ENCODE results near the gene SLC39A11. TPM values are rescaled to one million over a fixed set of nuclear protein-coding genes. Genes with fewer than 3 reads are reported as not detected.

The SLC39A11 gene
- total RNA-seq, 1 experiment from 2014 or later = 15.2 TPM

- H2BK120ac ChIP-seq (ENCODE audit: low read depth, low read length, poor library complexity, severe bottlenecking) = no peak overlapping the region
- H2BK20ac ChIP-seq (ENCODE audit: low read depth, low read length, poor library complexity, severe bottlenecking) = no peak overlapping the region
- H2BK5ac ChIP-seq (ENCODE audit: insufficient read length, low read length) = no peak overlapping the region
- H3K27me3 ChIP-seq (ENCODE audit: insufficient read depth, low read length) = no peaks in the 10 kb centered on the region
- no peak overlapping the region for H2BK15ac ChIP-seq (ENCODE audit: low read depth, low read length)
- H3K36me3 Mint-ChIP-seq (ENCODE audit: insufficient read depth in 1 of 3, low read depth in 3 of 3) = no peaks in the 10 kb centered on the region
- no peak overlapping the region for H4K91ac ChIP-seq (ENCODE audit: insufficient read length, low read depth, low read length)
- no peak for DNase-seq
- H2BK12ac ChIP-seq (ENCODE audit: insufficient read length, low read depth, low read length) = no peak overlapping the region
- no peak overlapping the region for H4K5ac ChIP-seq (ENCODE audit: insufficient read length, low read depth, low read length)
- no peak for TF ChIP-seq CTCF (conservative IDR thresholded peaks at IDR 0.05)
- H3K27ac ChIP-seq (ENCODE audit: insufficient read length, low read depth, low read length) = no peak overlapping the region
- H3K27ac Mint-ChIP-seq = no peak overlapping the region; a peak in 1 of 7 replicates
- no peaks in the 10 kb centered on the region for H3K9me3 ChIP-seq (ENCODE audit: control insufficient read depth, low read depth, low read length)
- H2AFZ ChIP-seq (ENCODE audit: low read length) = no peak overlapping the region
- H3T11ph ChIP-seq (ENCODE audit: low read length) = no peak overlapping the region
- H3K23ac ChIP-seq (ENCODE audit: insufficient read length, low read depth, low read length) = no peak overlapping the region
- no peak overlapping the region for H3K14ac ChIP-seq (ENCODE audit: insufficient read depth, low read length)
- no peak overlapping the region for H3K56ac ChIP-seq (ENCODE audit: insufficient read length, low read depth, low read length)
- H3K4me3 Mint-ChIP-seq = no peak overlapping the region
- no peak overlapping the region for H3K4me2 ChIP-seq (ENCODE audit: insufficient read depth, insufficient read length, low read length)
- no peak overlapping the region for H3K9ac ChIP-seq (ENCODE audit: extremely low read depth, insufficient read length, low read length)
- no peaks in the 10 kb centered on the region for H3K79me1 ChIP-seq (ENCODE audit: insufficient read depth, low read depth, low read length, poor library complexity, severe bottlenecking)
- 0 out of 2 replicates have a peak, but pooled peaks cover 1% of the 10 kb centered on the region for H3K79me2 ChIP-seq (ENCODE audit: insufficient read depth, low read length)
- H3K9me3 Mint-ChIP-seq = no peaks in the 10 kb centered on the region; a peak in 1 of 5 replicates
- no peaks in the 10 kb centered on the region for H4K20me1 ChIP-seq (ENCODE audit: control insufficient read depth, insufficient read depth, insufficient read length)
- H3K4me1 Mint-ChIP-seq = peaks cover 8 to 9% of the 10 kb centered on the region in 2 experiments; a peak in 3 of 4 replicates
- H2AK5ac ChIP-seq (ENCODE audit: insufficient read length, low read length) = no peak overlapping the region
- H4K8ac ChIP-seq (replicated peaks; ENCODE audit: insufficient read length, low read depth, low read length) = no peak overlapping the region
- no peak overlapping the region for H3K18ac ChIP-seq (ENCODE audit: insufficient read length, low read depth, low read length)
- H3K23me2 ChIP-seq (ENCODE audit: insufficient read length, low read depth, low read length, poor library complexity, severe bottlenecking) = no peaks in the 10 kb centered on the region
- H3K4ac ChIP-seq (ENCODE audit: low read depth, low read length) = no peak overlapping the region
- H3K27me3 Mint-ChIP-seq (ENCODE audit: low read depth) = no peaks in the 10 kb centered on the region
- H3K4me1 ChIP-seq (ENCODE audit: insufficient read depth, low read length) = no peaks in the 10 kb centered on the region
Measured at GRCh38 chr17:72651988-72652387, 440.5 kb downstream of the SLC39A11 start.
